Neural cell (in vitro differentiated cells): ENCODE results near the gene ENPEP. TPM values are rescaled to one million over a fixed set of nuclear protein-coding genes. Genes with fewer than 3 reads are reported as not detected.

Experiments
- H2AFZ ChIP-seq: fragments of 200-600, 300-800 bp; sonication (generic), shearing (Covaris generic); 2 replicates; pipeline ENCODE4 v1.6.0; 2014; ENCODE audit warnings: low read depth, mild to moderate bottlenecking, antibody characterized with exemption, low read length, moderate library complexity
- H3F3A ChIP-seq: fragments of 200-600 bp; shearing (Covaris generic); 2 replicates; pipeline ENCODE4 v1.6.1; 2016; ENCODE audit warnings: mild to moderate bottlenecking, moderate library complexity, mixed read lengths, antibody characterized with exemption, low read length; ENCODE audit not compliant: insufficient read depth, poor library complexity, severe bottlenecking
- H3K27ac ChIP-seq: fragments of 200-600, 300-800 bp; sonication (generic), shearing (Covaris generic); 2 replicates; pipeline ENCODE4 v1.5.1; 2014; ENCODE audit warnings: mild to moderate bottlenecking, low read length, moderate library complexity
- H3K27me3 ChIP-seq: fragments of 300-800, 200-600 bp; sonication (generic), shearing (Covaris generic); 2 replicates; pipeline ENCODE4 v1.6.0; 2014; ENCODE audit warnings: mild to moderate bottlenecking, low read depth, low read length, moderate library complexity; ENCODE audit not compliant: insufficient read depth
- H3K36me3 ChIP-seq: fragments of 300-800, 200-600 bp; sonication (generic), shearing (Covaris generic); 2 replicates; pipeline ENCODE4 v1.5.1; 2014; ENCODE audit warnings: mild to moderate bottlenecking, antibody characterized with exemption, low read length, moderate library complexity; ENCODE audit not compliant: insufficient read depth
- H3K4me2 ChIP-seq: fragments of 300-800, 200-600 bp; sonication (generic), shearing (Covaris generic); 2 replicates; pipeline ENCODE4 v1.6.0; 2014; ENCODE audit warnings: mild to moderate bottlenecking, low read length
- H3K4me3 ChIP-seq: fragments of 300-800, 200-600 bp; sonication (generic), shearing (Covaris generic); 2 replicates; pipeline ENCODE4 v1.5.1; 2014; ENCODE audit warnings: mild to moderate bottlenecking, low read length, moderate library complexity
- H3K79me2 ChIP-seq: fragments of 200-600 bp; shearing (Covaris generic); replicated peaks from 2 replicates; pipeline ENCODE4 v1.6.0; 2014; ENCODE audit warnings: mild to moderate bottlenecking, low read length, moderate library complexity; ENCODE audit not compliant: insufficient read depth
- H3K9ac ChIP-seq: fragments of 300-800, 200-600 bp; sonication (generic), shearing (Covaris generic); 2 replicates; pipeline ENCODE4 v1.6.1; 2016; ENCODE audit warnings: mild to moderate bottlenecking, low read length, mixed read lengths
- H3K9me2 ChIP-seq: fragments of 200-600 bp; shearing (Covaris generic); 2 replicates; pipeline ENCODE4 v1.6.1; 2016; ENCODE audit warnings: mild to moderate bottlenecking, low read length, mixed read lengths; ENCODE audit not compliant: insufficient read depth
- H3K9me3 ChIP-seq: fragments of 200-600, 300-800 bp; sonication (generic), shearing (Covaris generic); 2 replicates; pipeline ENCODE4 v1.6.1; 2016; ENCODE audit warnings: mild to moderate bottlenecking, mixed run types, low read length, moderate library complexity, mixed read lengths
- H4K20me1 ChIP-seq: fragments of 200-600 bp; shearing (Covaris generic); 2 replicates; pipeline ENCODE4 v1.6.1; 2016; ENCODE audit warnings: mild to moderate bottlenecking, mixed run types; ENCODE audit not compliant: insufficient read depth
- EP300 ChIP-seq: fragments of 450-650 bp; conservative IDR thresholded peaks from 2 replicates; pipeline ENCODE4 v1.6.1; 2014; ENCODE audit warnings: antibody characterized with exemption, mild to moderate bottlenecking, moderate library complexity; ENCODE audit not compliant: poor library complexity, severe bottlenecking
- EZH2 ChIP-seq: fragments of 200-600, 300-800 bp; shearing (Covaris generic), sonication (generic); IDR thresholded peaks from 2 replicates; pipeline ENCODE4 v1.6.1; 2014; ENCODE audit warnings: antibody characterized with exemption, low read length, borderline replicate concordance, mild to moderate bottlenecking; ENCODE audit not compliant: insufficient read depth, poor library complexity, severe bottlenecking
- MXI1 ChIP-seq: fragments of 450-650 bp; conservative IDR thresholded peaks from 2 replicates; pipeline ENCODE4 v1.6.1; 2014; ENCODE audit warnings: antibody characterized with exemption, mild to moderate bottlenecking; ENCODE audit not compliant: poor library complexity, severe bottlenecking
- POLR2AphosphoS5 ChIP-seq: IDR thresholded peaks from 2 replicates; pipeline ENCODE4 v1.6.1; 2012
- RAD21 ChIP-seq: fragments of 450-650 bp; conservative IDR thresholded peaks from 2 replicates; pipeline ENCODE4 v1.6.1; 2014; ENCODE audit warnings: antibody characterized with exemption, mild to moderate bottlenecking, moderate library complexity
- SMC3 ChIP-seq: fragments of 450-650 bp; conservative IDR thresholded peaks from 2 replicates; pipeline ENCODE4 v1.6.1; 2014; ENCODE audit warnings: antibody characterized with exemption, mild to moderate bottlenecking, moderate library complexity; ENCODE audit not compliant: poor library complexity
- TAF1 ChIP-seq: IDR thresholded peaks from 2 replicates; pipeline ENCODE4 v1.6.1; 2012; ENCODE audit warnings: low read depth
- polyA plus RNA-seq: library from polyadenylated mRNA; depleted of rRNA; stranded (reverse); fragments of >200 nt; gene quantifications from 2 replicates; pipeline ENCODE4 v1.2.3, GENCODE V29; 2014
- TF ChIP-seq, protein P1 (sequence below): fragments of 450-650 bp; IDR thresholded peaks from 2 replicates; pipeline ENCODE4 v1.5.1; 2014; ENCODE audit warnings: antibody characterized with exemption, mild to moderate bottlenecking, moderate library complexity; ENCODE audit not compliant: poor library complexity, severe bottlenecking
- TF ChIP-seq, protein P2 (sequence below): IDR thresholded peaks from 2 replicates; pipeline ENCODE4 v1.6.1; 2012; ENCODE audit warnings: borderline replicate concordance

Gene ENPEP
- polyA plus RNA-seq, 1 donor from 2014 or later = 0.06 TPM

DNA sequence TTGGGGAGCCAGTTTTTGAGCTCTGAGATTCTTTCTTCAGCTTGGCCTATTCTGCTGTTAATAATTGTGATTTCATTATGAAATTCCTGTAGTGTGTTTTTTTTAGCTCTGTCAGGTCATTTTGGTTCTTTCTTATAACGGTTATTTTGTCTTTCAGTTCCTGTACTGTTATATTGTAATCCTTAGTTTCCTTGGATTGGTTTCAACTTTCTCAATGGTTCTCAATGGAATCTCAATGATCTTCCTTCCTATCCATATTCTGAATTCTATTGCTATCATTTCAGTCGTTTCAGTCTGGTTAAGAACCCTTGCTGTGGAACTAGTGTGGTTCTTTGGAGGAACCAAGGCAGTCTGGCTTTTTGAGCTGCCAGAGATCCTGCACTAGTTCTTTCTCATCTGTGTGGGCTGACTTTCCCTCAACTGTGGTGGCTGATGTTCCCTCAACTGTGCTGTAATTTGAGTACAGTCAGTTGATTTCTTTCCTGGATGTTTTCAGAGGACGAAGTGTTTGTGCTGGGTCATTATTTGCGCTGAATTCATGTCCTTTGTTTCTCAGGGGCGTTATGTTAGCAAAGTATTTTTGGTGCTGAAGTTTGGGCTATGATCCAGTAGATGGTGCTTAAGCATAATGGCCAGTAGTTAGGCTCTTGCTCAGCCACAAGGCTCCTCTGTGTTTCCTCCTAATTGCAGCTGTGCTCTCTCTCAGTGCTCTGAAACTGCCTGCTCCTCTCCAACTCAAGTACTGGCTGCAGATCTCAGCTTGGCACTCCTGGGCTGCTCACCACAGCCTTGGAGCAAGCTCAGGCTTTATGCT lies 27.5 kb downstream of the ENPEP start:
- Histone ChIP-seq H3K9ac (no peak overlapping the region), H3K4me2 (no peak overlapping the region), H3K9me2 (no peaks in the 10 kb centered on the region), H3K27ac (no peak overlapping the region), H3K79me2 (no peaks in the 10 kb centered on the region), H3K36me3 (no peaks in the 10 kb centered on the region), H3F3A (no peaks in the 10 kb centered on the region), H3K4me3 (no peak overlapping the region), H2AFZ (no peak overlapping the region), H3K9me3 (no peaks in the 10 kb centered on the region), H3K27me3 (no peaks in the 10 kb centered on the region), H4K20me1 (no peaks in the 10 kb centered on the region)
- TF ChIP-seq TAF1 (no peak), SMC3 (no peak), EZH2 (no peak), EP300 (no peak), POLR2AphosphoS5 (no peak), MXI1 (no peak), RAD21 (no peak)
- TF ChIP-seq, protein P1, sequence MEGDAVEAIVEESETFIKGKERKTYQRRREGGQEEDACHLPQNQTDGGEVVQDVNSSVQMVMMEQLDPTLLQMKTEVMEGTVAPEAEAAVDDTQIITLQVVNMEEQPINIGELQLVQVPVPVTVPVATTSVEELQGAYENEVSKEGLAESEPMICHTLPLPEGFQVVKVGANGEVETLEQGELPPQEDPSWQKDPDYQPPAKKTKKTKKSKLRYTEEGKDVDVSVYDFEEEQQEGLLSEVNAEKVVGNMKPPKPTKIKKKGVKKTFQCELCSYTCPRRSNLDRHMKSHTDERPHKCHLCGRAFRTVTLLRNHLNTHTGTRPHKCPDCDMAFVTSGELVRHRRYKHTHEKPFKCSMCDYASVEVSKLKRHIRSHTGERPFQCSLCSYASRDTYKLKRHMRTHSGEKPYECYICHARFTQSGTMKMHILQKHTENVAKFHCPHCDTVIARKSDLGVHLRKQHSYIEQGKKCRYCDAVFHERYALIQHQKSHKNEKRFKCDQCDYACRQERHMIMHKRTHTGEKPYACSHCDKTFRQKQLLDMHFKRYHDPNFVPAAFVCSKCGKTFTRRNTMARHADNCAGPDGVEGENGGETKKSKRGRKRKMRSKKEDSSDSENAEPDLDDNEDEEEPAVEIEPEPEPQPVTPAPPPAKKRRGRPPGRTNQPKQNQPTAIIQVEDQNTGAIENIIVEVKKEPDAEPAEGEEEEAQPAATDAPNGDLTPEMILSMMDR = no peak
- TF ChIP-seq, protein P2, sequence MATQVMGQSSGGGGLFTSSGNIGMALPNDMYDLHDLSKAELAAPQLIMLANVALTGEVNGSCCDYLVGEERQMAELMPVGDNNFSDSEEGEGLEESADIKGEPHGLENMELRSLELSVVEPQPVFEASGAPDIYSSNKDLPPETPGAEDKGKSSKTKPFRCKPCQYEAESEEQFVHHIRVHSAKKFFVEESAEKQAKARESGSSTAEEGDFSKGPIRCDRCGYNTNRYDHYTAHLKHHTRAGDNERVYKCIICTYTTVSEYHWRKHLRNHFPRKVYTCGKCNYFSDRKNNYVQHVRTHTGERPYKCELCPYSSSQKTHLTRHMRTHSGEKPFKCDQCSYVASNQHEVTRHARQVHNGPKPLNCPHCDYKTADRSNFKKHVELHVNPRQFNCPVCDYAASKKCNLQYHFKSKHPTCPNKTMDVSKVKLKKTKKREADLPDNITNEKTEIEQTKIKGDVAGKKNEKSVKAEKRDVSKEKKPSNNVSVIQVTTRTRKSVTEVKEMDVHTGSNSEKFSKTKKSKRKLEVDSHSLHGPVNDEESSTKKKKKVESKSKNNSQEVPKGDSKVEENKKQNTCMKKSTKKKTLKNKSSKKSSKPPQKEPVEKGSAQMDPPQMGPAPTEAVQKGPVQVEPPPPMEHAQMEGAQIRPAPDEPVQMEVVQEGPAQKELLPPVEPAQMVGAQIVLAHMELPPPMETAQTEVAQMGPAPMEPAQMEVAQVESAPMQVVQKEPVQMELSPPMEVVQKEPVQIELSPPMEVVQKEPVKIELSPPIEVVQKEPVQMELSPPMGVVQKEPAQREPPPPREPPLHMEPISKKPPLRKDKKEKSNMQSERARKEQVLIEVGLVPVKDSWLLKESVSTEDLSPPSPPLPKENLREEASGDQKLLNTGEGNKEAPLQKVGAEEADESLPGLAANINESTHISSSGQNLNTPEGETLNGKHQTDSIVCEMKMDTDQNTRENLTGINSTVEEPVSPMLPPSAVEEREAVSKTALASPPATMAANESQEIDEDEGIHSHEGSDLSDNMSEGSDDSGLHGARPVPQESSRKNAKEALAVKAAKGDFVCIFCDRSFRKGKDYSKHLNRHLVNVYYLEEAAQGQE = no peak

DNA sequence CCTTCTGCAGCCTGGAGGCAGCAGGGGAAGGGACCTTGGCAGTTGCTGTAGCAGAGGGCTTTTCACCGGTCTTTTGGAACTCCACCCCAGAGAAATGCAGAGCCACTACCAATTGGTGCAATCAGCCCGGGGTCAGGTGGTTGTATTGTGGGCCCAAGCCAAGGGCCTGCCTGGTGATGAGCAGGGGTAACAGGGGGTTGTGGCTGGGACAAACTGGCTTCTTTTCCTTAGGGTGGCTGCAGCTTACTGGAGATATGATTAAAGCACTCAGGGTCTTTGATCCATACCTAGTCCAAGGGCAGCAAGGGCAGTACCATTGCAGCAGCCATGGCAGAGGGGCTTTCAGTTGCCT lies 28.1 kb downstream of the ENPEP start:
- Histone ChIP-seq H3K79me2 (no peaks in the 10 kb centered on the region), H3F3A (no peaks in the 10 kb centered on the region), H3K9me2 (no peaks in the 10 kb centered on the region), H3K4me2 (no peak overlapping the region), H3K9me3 (no peaks in the 10 kb centered on the region), H3K27me3 (no peaks in the 10 kb centered on the region), H4K20me1 (no peaks in the 10 kb centered on the region), H3K27ac (no peak overlapping the region), H3K4me3 (no peak overlapping the region), H3K9ac (no peak overlapping the region), H2AFZ (no peak overlapping the region), H3K36me3 (no peaks in the 10 kb centered on the region)
- TF ChIP-seq EP300 (no peak), MXI1 (no peak), TAF1 (no peak), EZH2 (no peak), POLR2AphosphoS5 (no peak), RAD21 (no peak), SMC3 (no peak)
- TF ChIP-seq, protein P2 = no peak
- TF ChIP-seq, protein P1 = no peak
